GM19025 (cell line): ENCODE results near the gene KRT31.
"Not testable (repeated sequence)": the region's sequence is repeated elsewhere in the genome, so short reads cannot be mapped to it uniquely, and the experiment has no call there.

Experiments
- ATAC-seq: cut with Tn5 transposase; IDR thresholded peaks from one replicate; pipeline ENCODE4 v1.9.1; 2021; ENCODE audit warnings: mild to moderate bottlenecking, low read depth, moderate library complexity; ENCODE audit not compliant: unreplicated experiment

KRT31 gene

DNA sequence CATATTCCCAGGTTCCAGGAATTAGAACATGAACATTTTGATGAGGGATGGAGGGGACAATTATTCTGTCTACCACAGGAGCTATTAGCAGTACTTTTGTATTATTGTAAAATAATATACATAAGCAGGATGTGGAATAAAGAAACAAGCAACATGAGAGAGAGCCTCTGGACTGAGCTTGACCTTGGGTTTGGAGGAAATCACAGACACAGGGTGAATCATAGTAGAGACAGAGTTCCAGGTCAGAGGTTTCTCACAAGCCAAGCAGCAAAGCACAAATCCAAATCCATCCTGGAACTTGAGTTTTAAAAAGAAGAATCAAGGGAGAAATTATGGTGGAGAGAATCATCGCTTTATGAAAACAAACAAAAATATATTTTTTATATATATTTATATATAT lies 5.1 kb downstream of the KRT31 start:
- ATAC-seq = no peak

DNA sequence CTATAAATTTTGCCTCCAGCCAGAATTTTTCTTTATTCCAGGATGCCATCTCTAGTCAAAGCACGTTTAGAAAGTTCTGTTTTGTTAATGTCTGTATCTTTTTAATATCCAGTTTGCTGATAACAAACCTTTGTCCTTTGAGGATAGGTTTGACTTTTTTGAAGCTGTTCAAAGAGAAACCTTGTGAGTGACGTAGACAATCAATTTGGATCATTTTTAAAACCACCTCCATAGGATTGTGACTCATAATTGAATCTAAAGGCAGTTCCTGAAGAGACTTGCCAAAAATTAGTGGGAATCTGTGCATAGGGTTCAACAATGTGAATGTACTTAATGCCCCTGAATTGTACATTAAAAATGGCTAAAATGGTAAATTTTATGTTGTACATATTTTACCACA lies 5.9 kb downstream of the KRT31 start:
- no peak for ATAC-seq

DNA sequence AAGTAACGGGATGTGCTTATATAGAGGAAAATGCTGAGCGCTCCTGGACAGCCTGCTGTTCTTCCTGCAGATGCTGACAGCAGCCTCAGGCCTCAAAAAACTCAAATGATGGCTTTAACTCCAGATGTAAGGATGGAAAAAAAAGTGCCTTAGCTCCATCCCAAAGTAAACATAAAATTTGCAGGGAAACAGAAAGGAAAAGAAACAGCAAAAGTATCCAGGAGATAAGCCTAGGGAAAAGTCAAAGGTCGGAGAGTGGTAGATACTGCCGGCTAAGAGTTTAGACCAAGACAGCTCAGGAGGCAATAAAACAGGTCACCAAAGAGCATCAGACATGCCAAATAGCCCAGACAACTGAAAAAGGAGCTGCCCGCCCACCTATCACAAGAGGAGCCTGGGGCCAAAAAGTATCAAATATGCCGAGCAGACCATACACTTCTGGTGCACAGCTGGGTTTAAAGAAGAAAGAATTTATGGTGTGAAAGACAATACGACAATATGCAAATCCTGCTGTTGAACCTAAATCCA lies 6.9 kb downstream of the KRT31 start:
- ATAC-seq = no peak

DNA sequence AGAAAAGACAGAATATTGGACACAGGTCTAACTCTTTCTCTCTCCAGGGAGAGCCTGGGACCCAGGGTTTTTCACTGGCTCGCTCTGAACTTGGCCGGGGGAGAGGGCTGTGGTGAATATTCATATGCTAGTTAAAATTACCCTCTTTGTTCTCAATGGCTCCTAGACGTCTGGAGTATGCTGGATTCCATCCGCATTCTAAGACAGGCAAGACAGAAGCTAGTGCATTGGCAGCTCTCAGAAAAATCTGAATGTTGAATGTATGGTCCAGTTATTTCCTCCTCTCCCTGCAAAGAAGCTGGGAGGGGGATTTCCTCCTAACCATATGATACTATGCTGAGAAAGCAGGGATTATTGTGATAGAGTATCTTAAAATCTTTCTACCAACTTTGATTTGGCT lies 9.7 kb downstream of the KRT31 start:
- no peak for ATAC-seq

DNA sequence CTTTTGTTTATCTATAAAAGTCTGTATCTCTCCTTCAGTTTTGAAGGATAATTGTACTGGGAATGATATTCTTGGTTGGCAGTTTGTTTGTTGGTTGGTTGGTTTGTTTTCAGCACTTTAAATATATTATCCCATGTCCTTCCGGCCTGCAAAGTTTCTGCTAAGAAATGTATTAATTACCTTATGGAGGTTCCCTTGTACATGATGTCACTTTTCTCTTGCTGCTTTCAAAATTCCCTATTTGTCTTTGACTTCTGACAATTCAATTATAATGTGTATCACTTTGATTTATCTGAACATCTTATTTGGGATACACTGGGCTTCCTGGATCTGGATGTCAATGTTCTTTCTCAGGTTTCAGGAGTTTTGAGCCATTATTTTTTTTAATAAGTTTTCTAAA lies 11.2 kb downstream of the KRT31 start:
- ATAC-seq = no peak

DNA sequence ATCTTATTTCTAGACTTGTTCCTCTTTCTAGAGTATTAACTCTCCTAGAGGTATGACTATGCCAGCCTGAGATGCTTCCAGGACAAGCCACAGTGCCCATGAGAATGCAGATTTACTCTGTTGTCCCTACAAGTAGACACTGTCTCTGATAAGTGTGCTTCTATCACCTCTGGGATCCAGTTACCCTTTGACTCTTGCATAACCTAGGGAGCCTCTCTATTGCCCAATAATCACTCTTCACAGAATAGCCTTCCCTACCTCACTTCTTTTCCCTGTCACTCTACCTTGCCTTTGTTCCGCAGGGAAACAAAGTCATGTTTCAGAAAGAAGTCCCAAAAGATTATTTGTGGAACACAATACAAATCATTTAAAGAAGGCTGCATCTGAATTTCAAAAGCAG lies 13.7 kb downstream of the KRT31 start:
- no peak for ATAC-seq

DNA sequence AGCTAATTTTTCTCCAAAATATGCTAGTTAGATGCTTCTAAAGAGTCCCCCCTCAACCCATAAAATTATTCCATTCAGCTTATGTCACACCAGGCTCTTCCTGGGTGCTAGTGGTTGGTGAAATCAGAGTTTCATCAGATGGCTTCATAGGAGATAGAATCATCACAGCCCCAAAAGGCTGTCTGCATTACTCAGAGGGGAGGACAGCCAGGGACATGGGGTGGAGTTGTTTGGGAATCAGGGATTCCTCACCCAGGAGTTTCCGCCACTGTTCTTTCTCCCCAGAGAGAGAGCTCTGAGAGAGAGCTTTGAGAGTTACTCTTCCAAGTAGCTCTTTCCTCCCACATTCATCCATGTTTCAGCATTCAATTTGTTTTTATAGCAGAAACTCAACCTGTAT lies 15.0 kb downstream of the KRT31 start:
- ATAC-seq = no peak

DNA sequence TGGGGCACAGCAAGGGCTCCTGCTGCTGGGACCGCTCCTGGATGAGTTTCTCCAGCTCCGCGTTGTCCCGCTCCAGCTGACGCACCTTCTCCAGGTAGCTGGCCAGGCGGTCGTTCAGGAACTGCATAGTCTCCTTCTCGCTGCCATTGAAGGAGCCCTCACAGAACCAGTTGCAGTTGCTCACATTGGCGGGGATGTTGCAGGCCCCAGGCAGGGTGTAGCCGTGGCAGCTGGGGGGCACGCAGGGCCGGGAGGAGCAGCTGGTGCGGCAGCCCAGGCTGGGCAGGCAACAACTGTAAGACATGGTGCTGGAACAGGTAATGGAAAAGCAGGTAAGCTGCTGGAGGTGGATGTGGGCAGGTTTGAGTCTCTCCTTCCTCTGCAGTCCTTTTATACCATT lies 15.5 kb downstream of the KRT31 start, which contains the start of gene KRT34:
TSS of gene KRT34 (minus strand) at position 364 of the 400 bp plus-strand sequence. CDS start at position 304, 60 bp downstream.
- ATAC-seq = not testable (repeated sequence)

DNA sequence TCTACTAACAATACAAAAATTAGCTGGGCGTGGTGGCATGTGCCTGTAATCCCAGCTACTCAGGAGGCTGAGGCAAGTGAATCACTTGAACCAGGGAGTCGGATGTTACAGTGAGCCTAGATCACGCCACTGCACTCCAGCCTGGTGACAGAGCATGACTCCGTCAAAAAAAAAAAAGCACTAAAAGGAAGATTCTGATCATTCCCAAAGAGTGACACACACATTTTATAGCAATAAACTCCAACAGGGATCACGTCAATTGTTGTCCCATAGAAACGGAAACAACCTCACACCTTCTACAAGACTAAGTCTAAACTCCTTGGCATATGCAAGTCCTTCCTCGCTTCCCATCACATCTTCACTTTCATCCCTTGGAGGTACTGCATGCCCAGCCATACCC lies 17.3 kb downstream of the KRT31 start:
- ATAC-seq = not testable (repeated sequence)

DNA sequence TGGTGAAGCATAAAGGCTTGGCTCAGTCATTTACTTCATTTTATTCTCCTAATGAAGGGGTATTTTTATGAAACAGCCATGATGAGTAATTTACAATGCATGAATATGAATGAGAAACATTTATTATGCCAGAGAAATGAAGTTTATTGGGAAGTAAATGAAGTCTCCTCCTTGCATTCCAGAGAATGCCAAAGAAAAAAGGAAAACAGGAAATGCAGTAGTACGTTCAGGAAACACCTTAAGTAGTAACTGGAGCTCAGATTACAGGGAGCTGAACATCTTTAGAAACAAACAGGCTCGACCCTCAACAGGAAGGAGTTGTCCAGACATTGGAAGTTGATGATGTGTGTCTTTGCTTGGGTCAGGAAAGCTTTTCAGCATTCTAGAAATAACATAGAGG lies 19.9 kb downstream of the KRT31 start:
- no peak for ATAC-seq

DNA sequence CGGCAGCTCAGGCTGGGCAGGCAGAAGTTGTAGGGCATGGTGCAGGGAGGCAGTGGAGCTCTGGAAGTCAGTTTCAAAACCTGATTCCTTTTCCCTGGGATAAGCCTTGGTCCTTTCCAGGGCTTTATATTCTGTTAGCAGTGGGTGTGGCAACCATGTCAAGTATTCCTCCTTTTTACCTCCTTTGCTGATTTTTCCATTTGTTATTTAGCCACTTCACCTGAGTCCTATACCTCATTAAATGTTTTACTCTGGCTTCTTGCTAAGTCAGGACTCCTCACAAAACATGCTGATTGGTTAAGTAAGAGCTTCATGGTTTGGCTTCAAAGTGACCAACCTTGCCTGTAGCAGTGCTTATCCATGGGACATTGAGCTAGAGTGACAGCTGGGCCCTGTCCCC lies 27.7 kb downstream of the KRT31 start, which contains the start of gene KRT33B:
TSS of gene KRT33B (minus strand) at position 101 of the 400 bp plus-strand sequence. CDS start at position 38, 63 bp downstream.
- ATAC-seq = no peak

DNA sequence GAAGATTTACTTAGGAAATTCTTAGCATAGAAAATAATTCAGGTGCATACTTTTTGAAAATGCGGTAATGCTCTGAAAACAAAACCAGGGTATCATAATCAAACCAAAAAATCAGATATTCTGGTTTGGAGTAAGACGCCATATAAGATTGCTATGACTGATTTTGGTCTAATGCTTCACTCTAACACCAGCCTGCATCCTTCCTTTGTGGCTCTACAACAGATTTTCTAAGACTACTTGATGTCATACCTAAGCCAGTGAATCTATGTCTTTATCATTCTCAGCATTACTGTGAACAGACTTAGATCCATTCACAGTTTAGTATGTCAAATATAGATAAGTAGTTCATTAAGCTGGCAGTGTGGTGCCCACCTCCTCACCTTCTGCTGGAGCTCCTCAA lies 28.4 kb downstream of the KRT31 start:
- ATAC-seq = no peak

DNA sequence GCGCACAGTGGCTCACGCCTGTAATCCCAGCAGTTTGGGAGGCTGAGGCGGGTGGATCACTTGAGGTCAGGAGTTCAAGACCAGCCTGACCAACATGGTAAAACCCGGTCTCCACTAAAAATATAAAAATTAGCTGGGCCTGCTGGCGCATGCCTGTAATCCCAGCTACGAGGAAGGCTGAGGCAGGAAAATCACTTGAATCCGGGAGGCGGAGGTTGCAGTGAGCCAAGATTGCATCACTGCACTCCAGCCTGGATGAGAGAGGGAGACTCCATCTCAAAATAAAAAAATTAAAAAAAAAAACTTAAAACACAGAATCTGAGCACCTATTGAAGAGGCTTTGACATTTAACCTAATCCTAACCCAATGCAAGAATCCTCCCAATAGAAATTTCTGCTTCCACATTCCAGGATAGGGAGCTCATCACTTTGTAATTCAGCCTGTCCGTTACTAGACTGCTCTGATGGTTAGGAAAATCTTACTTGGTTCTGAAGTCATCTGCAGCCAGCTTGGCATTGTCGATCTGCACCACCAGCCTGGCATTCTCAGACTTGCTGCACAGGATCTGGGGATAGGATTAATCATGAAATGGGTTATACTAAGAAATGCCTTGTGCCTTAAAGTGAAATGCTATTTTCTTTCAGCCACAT lies 29.9 kb downstream of the KRT31 start:
- ATAC-seq = no peak

DNA sequence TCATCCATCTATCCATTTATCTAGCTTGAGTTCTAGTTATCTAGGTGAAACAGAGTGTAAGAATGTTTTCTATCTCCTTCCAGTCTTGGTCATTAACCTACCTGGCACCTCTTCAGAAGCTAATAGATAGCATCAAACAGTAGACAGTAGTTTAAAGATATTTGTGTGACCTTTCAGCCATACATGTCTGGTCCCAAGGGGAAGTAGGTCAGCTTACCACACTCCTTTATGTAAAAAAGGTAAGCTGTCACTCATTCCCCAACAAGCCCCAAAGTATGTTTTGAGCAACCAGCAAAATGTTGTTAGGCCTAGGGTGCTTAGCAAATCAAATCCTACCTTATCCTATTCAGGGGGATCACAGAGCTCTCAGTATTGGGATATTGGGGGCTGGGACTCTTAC lies 31.3 kb downstream of the KRT31 start:
- ATAC-seq = no peak

DNA sequence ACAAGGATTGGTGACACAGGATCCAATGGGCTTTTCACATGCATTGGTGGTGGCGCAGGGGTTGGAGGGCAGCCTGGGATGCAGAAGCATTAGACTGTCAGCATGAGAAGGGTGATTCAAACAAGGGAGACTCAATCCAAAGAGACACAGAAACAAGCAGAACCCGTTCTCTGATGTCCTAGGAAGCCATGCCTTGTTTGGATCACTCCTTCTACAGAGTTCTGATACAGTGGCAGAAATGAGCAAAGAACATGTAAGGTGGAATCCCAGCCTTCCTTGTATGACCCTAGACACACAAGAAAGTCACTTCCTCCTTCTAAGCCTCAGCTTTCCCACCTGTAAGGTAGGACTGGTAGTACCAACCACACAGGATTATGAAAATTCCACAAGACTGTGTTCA lies 33.5 kb downstream of the KRT31 start:
- no peak for ATAC-seq

DNA sequence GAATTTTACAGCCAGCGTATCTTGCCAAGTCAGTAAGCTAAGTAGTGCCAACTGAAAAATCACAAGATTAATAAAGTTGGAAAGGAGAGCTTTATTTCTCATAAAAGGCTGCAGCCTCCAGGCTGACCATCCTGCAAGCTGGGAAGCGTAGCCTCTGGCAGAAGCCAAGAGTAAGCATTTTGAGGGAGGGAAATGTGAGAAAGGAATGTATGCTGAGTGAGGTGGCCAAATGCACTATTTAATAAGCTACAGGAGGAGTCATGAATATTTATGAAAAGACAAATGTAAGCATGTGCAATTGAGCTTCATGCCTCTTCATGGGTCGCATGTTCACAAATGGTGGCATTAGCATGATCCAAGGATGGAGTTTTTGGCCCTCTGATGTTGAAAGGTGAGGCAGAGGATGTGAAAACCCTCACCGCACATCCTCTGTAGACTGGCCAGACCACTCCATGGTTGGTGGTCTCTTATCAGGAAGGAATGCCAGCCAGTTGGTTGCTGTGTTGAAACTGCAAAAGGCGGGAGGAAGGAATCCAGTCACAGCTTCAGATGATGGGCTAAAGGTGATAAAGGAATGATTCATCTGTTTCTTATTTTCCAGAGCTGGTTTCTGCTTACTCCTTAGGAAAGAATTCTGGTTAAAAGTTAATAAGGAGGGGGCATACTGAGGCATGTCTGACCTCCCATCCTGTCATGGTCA lies 37.0 kb downstream of the KRT31 start:
- ATAC-seq = no peak

DNA sequence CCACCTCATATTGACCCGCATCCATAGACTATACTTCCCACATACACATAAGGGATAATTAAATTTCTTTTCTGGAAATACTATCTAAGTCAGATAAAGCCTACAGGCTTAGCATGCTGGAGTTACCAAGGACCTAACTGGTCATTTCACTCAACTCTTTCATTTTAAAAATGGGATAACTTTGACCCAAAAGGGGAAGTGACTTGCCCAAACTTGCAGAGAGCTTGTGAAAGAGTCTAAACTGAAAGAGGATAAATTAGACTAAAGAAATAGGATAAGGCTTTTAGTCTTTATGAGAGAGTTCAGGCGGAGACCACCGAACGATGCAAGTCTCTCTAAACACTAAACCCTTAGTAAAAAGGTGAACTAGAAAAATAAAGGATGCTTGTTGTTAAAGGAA lies 42.9 kb downstream of the KRT31 start:
- no peak for ATAC-seq

DNA sequence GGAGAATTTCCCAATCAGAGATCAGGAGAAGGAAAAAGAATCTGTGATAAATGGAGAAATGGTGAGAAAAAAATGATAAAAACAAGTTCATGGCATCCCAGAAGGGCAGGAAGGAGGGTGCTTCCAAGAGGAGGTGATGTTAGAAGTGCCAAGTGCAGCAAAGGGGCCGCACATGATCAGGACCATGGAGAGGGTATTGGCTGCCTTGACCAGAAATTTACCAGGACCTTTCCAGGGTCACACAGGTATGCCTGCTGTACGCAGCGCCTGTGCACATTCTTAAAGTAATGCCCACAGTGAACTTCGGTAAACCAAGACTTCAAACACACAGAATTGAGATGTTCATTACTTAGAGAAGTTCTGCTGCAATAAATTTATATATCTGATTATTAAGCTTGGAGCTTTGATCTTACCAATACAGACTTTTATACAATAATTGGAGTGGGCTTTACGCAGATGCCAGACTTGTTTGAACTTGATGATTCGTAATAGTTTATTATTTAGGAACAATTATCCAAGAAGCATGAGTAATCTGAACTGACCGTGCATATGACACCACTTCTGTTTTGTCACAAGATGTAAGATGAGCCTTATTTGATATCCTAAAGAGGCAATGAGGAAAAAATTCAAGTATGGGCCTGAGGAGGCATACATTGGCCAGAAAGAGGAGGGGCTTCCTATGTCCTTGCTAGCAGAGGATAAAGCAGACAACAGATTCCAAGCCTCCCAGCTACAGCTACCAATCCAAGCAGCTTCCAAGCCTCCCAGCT lies 44.6 kb downstream of the KRT31 start:
- ATAC-seq = no peak

DNA sequence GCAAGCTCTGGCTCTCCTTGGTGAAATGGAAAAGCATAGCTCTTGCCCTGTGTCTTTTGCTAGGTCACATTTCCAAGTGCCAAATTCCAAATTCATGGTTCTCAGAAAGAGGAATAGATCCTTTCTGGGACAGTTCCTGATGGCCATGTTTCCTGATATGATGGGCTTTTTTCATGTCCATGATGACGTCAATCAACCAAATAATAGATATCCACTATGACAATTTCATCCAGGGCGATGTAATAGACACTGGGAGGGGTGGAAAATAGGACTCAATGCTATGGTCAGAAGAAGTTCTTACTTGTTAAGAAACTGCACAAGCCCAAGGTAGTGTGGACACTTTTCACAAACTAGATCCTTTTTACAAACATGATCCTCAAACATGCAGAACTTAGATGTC lies 46.2 kb downstream of the KRT31 start:
- no peak for ATAC-seq

DNA sequence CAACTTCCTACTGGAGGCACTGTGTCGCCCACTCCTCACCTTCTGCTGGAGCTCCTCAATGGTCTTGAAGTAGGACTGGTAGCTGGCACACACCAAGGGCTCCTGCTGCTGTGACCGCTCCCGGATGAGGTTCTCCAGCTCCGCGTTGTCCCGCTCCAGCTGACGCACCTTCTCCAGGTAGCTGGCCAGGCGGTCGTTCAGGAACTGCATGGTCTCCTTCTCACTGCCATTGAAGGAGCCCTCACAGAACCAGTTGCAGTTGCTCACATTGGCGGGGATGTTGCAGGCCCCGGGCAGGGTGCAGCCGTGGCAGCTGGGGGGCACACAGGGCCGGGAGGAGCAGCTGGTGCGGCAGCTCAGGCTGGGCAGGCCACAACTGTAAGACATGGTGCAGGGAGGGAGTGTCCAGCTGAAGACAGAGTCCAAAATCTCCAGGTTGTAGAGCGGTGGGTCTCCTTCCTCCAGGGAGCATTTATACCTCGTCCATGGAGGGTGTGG lies 47.0 kb downstream of the KRT31 start, which contains the start of gene KRT33A:
TSS of gene KRT33A (minus strand) at position 448 of the 498 bp plus-strand sequence. CDS start at position 387, 61 bp downstream.
- not testable (repeated sequence) for ATAC-seq
